Activated CD8-positive, alpha-beta memory T cell treated with anti-CD3 and anti-CD28 coated beads, Interleukin-2, amount 50 U/mL, for 1 hour (primary cell): Measurements from ENCODE around the gene MCTP2.

Experiments used
- DNase-seq: peaks from one replicate; pipeline ENCODE4 v3.0.0-alpha.2; 2020; ENCODE audit errors: extremely low read depth

MCTP2 gene

GRCh38 chr15:94526071-94526689 is 294.8 kb downstream of the MCTP2 start:
- DNase-seq, result no peak

GRCh38 chr15:94532226-94532625 is 300.9 kb downstream of the MCTP2 start:
- DNase-seq, result no peak
